Breast epithelium (tissue), 4 donors: ENCODE results near the gene ATP8B4. TPM values are rescaled to one million over a fixed set of nuclear protein-coding genes. Genes with fewer than 3 reads are reported as not detected.
A peak's percentile ranks its signal among the peaks of the same experiment; 100 is the strongest.

ENCODE experiments used
- DNase-seq, 2 donors: peaks; one replicate each; pipeline ENCODE4 v3.0.0-alpha.2; 2019; ENCODE audit warnings: low spot score in 2 of 2
- H3K27ac ChIP-seq, 2 donors: fragments of 200-600 bp; sonication (generic) in 1 of 2; one replicate each; pipeline ENCODE4 v1.5.1; 2016 to 2019; ENCODE audit warnings: mild to moderate bottlenecking in 1 of 2
- H3K27me3 ChIP-seq, 2 donors: fragments of 200-600 bp; sonication (generic) in 1 of 2; one replicate each; pipeline versions ENCODE4 v1.5.1 to v1.6.0; 2017 to 2019; ENCODE audit warnings: control low read depth in 1 of 2, mild to moderate bottlenecking in 1 of 2
- H3K36me3 ChIP-seq: fragments of 200-600 bp; one replicate; pipeline ENCODE4 v1.5.1; 2019
- H3K4me1 ChIP-seq, 2 donors: fragments of 200-600 bp; sonication (generic); one replicate each; pipeline ENCODE4 v1.5.1; 2016 to 2019; ENCODE audit warnings: control low read depth in 1 of 2
- H3K4me3 ChIP-seq, 3 donors: fragments of 200-600 bp; sonication (generic); 1 replicate in 2 of 3; 2 replicates in 1 of 3; pipeline ENCODE4 v1.5.1; 2016 to 2019; ENCODE audit warnings: mild to moderate bottlenecking in 3 of 3, moderate library complexity in 2 of 3
- H3K9me3 ChIP-seq, 2 donors: fragments of 200-600 bp; sonication (generic) in 1 of 2; one replicate each; pipeline ENCODE4 v1.5.1; 2016 to 2019; ENCODE audit warnings: control low read depth in 1 of 2
- POLR2A ChIP-seq: fragments of 450-650 bp; IDR thresholded peaks from one replicate; pipeline ENCODE4 v1.6.1; 2016; ENCODE audit warnings: antibody characterized with exemption, mild to moderate bottlenecking, moderate library complexity
- POLR2AphosphoS5 ChIP-seq, 3 donors: sonication (generic); formaldehyde crosslinking; IDR thresholded peaks; one replicate each; pipeline ENCODE4 v1.6.1; 2017; ENCODE audit warnings: antibody characterized with exemption in 3 of 3
- intact Hi-C: fragments of 100-400 bp; cut with DNase I; formaldehyde crosslinking; loops from one replicate; pipeline ENCODE4 v1.15.1; 2023; ENCODE audit warnings: low total_unique reads
- total RNA-seq, 3 donors: library from RNA; depleted of rRNA; stranded (reverse); fragments of >200 nt; gene quantifications; one replicate each; pipeline ENCODE4 v1.1.0, GENCODE V29; 2016
- TF ChIP-seq, protein P1 (sequence below), 3 donors: fragments of 450-650 bp; IDR thresholded peaks; one replicate each; pipeline ENCODE4 v1.5.1; 2016 to 2017; ENCODE audit warnings: antibody characterized with exemption in 3 of 3, mild to moderate bottlenecking in 3 of 3, moderate library complexity in 3 of 3

Gene ATP8B4
- total RNA-seq, 3 donors from 2014 or later = 7.9 to 28.3 (median 9.5) TPM

DNA sequence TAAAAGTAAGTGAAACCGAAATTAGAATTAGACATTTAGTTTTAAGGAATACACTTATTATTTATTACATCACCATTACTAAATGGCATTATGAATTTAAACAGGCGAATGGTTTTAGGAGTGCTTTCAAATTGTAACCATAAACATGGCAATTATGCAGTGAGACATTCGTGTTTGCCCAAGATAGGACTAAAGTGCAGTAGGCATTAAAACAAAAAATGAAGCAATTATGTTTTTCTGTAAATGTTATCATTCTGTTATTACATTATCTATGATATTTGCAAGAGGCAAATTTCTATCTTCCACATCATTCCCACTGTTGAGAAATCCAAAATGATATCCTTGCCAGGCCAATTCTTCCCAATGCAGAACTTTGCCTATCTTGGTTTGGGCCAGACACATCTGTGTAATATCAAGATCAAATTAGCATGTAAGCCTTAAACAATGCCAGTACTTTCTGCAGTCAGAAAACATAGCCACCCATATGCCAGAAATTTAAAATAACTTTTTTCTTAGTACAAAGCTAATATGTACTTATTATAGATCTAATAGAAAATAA, 156.9 kb downstream of the ATP8B4 start:
- no peaks in the 10 kb centered on the region for H3K36me3 ChIP-seq
- no peak overlapping the region for H3K4me3 ChIP-seq
- H3K9me3 ChIP-seq = peaks cover 5 to 8% of the 10 kb centered on the region in 2 donors
- no peaks in the 10 kb centered on the region for H3K4me1 ChIP-seq
- no peak overlapping the region for H3K27ac ChIP-seq
- intact Hi-C loops = no loop called here
- H3K27me3 ChIP-seq = no peaks in the 10 kb centered on the region
- DNase-seq = no peak
- TF ChIP-seq POLR2AphosphoS5 (IDR thresholded peaks at IDR 0.05) (no peak), POLR2A (no peak)
- TF ChIP-seq, protein P1, sequence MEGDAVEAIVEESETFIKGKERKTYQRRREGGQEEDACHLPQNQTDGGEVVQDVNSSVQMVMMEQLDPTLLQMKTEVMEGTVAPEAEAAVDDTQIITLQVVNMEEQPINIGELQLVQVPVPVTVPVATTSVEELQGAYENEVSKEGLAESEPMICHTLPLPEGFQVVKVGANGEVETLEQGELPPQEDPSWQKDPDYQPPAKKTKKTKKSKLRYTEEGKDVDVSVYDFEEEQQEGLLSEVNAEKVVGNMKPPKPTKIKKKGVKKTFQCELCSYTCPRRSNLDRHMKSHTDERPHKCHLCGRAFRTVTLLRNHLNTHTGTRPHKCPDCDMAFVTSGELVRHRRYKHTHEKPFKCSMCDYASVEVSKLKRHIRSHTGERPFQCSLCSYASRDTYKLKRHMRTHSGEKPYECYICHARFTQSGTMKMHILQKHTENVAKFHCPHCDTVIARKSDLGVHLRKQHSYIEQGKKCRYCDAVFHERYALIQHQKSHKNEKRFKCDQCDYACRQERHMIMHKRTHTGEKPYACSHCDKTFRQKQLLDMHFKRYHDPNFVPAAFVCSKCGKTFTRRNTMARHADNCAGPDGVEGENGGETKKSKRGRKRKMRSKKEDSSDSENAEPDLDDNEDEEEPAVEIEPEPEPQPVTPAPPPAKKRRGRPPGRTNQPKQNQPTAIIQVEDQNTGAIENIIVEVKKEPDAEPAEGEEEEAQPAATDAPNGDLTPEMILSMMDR (IDR thresholded peaks at IDR 0.05) = no peak

DNA sequence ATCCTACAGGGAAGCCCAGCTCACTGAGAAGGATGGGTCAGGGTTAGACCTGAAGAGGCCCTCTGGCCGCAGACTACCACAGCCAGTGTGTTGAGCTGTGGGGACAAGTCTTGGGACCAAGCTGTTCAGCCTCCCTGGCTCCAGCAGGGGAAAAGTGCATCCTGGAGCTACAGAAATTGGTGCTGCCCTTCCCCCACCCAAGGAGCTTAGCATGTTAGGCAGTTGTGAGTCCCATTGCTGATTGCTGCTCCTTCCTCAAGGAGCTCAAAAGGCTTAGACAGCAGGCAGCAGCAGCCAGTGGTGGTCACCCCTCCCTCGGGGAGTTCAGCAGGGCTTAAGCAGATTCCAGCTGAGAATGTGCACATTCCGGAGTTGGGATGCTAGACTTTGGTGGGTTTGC, 165.6 kb downstream of the ATP8B4 start:
- no peak for TF ChIP-seq POLR2A
- no peak for TF ChIP-seq POLR2AphosphoS5 (IDR thresholded peaks at IDR 0.05)
- TF ChIP-seq, protein P1 (IDR thresholded peaks at IDR 0.05) = no peak
- Histone ChIP-seq H3K4me1 (no peaks in the 10 kb centered on the region), H3K4me3 (no peak overlapping the region), H3K27me3 (no peaks in the 10 kb centered on the region), H3K36me3 (no peaks in the 10 kb centered on the region), H3K9me3 (no peaks in the 10 kb centered on the region), H3K27ac (no peak overlapping the region)
- intact Hi-C loops = no loop called here
- DNase-seq = no peak

DNA sequence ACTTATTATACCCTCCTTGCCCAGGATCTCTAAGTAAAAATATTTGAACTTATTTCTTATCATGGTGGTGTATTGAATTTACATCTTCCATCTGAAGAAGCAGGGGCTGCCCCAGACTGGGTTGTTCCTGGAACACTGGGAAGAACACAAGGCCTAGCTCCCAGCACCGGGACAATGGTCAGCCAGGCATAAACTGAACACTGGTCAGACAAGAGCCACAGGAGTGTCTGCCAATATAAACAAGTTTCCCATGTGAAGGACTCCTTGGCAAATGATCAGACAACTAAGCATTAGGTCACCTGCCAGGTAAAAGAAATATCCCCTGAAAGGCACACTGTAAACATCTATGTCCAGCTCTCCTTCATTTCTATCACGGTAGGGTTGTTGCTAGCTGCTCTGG, 172.4 kb downstream of the ATP8B4 start:
- peaks cover 4 to 16% of the 10 kb centered on the region in 2 donors for H3K9me3 ChIP-seq

DNA sequence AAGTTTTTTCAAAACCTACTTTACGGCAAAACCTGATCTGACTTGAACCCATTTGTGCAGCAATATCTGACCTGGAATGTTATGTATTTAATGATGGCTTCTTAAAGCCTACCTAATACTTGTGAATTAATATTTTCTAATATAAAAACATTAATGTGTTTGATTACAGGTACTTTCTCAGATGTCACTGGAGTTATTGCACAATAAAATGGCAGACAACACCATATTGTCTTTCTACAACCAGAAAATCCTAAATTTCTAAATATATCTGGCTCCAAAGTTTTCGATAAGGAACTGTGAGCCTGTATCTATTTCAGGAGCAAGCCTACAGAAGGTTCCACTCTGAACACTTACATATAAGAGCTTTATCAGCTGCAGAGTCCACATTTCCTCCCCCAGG, 184.5 kb downstream of the ATP8B4 start:
- Histone ChIP-seq H3K36me3 (no peaks in the 10 kb centered on the region), H3K27me3 (no peaks in the 10 kb centered on the region), H3K27ac (no peak overlapping the region), H3K4me3 (no peak overlapping the region), H3K4me1 (no peaks in the 10 kb centered on the region), H3K9me3 (no peaks in the 10 kb centered on the region)
- intact Hi-C loops = loop anchor here (2.0 kb wide), 1 partner anchor 36 kb away; no protein-coding TSS in a partner anchor
- TF ChIP-seq POLR2AphosphoS5 (IDR thresholded peaks at IDR 0.05) = no peak
- TF ChIP-seq, protein P1 (IDR thresholded peaks at IDR 0.05) = no peak
- no peak for TF ChIP-seq POLR2A
- no peak for DNase-seq

More for the DNA sequence above, 172.4 kb downstream of the ATP8B4 start:
- intact Hi-C loops = no loop called here
- H3K27me3 ChIP-seq = no peaks in the 10 kb centered on the region
- H3K4me3 ChIP-seq = no peak overlapping the region
- H3K27ac ChIP-seq = no peak overlapping the region
- no peaks in the 10 kb centered on the region for H3K36me3 ChIP-seq
- H3K4me1 ChIP-seq = no peaks in the 10 kb centered on the region
- peak in 1 of 2 donors; percentile 50 for DNase-seq
- TF ChIP-seq POLR2A = no peak
- TF ChIP-seq, protein P1 (IDR thresholded peaks at IDR 0.05) = no peak
- TF ChIP-seq POLR2AphosphoS5 (IDR thresholded peaks at IDR 0.05) = no peak

DNA sequence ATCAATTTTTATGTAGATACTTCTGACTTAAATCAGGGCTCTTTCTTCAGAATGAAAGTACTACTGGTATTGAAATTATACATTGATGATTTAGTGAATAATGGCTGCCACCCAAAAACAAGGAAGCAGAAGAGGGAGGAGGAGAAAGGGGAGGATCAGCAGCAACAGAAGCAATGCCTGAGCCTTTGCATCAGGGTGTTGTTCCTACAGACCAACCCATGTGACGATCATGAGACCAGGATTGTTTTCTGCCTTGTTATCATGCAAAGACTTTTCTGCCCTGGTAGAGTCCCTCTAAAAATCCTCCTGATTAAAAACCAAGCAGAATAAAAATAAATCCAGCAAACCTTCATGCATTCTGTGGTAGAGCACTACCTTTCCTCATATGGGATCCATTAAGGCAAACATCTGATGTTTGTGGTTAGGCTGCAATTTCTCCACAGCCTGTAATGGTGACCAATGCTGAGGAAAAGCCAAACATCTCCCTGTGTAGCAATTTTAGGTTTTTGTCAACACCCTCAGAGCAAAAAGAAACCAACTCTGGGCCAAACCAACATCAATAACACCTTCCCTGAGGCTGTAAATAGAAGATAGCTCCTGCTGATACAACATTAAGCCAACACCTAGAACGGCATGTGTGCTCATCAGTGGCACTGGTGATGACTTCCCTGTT, 191.7 kb downstream of the ATP8B4 start:
- H3K27ac ChIP-seq = peak overlapping the region; percentile 37 to 58

More for the DNA sequence above, 191.7 kb downstream of the ATP8B4 start:
- H3K4me3 ChIP-seq = no peak overlapping the region
- H3K27me3 ChIP-seq = no peaks in the 10 kb centered on the region
- no peaks in the 10 kb centered on the region for H3K4me1 ChIP-seq
- intact Hi-C loops = no loop called here
- no peak for DNase-seq
- no peak for TF ChIP-seq POLR2AphosphoS5 (IDR thresholded peaks at IDR 0.05)
- TF ChIP-seq, protein P1 (IDR thresholded peaks at IDR 0.05) = no peak
- TF ChIP-seq POLR2A = no peak
- H3K9me3 ChIP-seq = no peaks in the 10 kb centered on the region
- H3K36me3 ChIP-seq = no peaks in the 10 kb centered on the region
